Gastrocnemius medialis (tissue), 4 donors: ENCODE measurements around the gene CAMTA1. TPM values are rescaled to one million over a fixed set of nuclear protein-coding genes. Genes with fewer than 3 reads are reported as not detected.

ENCODE experiments used
- ATAC-seq, 2 donors: fragments of 150-250 bp; one replicate each; pipeline ENCODE4 v1.9.1; 2016
- DNase-seq, 2 donors: peaks; one replicate each; pipeline ENCODE4 v3.0.0-alpha.2; 2019
- H3K27ac ChIP-seq, 4 donors: fragments of 200-600 bp; sonication (generic); 1 replicate in 1 of 4; 2 replicates in 3 of 4; pipeline ENCODE4 v1.5.1; 2016 to 2018; ENCODE audit warnings: mild to moderate bottlenecking in 2 of 4, moderate library complexity in 1 of 4
- H3K27me3 ChIP-seq, 3 donors: fragments of 200-600 bp; sonication (generic) in 2 of 3; 1 replicate in 1 of 3; 2 replicates in 2 of 3; pipeline versions ENCODE4 v1.5.1 to v1.6.0; 2016 to 2019; ENCODE audit warnings: mild to moderate bottlenecking in 1 of 3, moderate library complexity in 1 of 3
- H3K36me3 ChIP-seq, 2 donors: fragments of 200-600 bp; sonication (generic) in 1 of 2; one replicate each; pipeline ENCODE4 v1.5.1; 2017 to 2018
- H3K4me1 ChIP-seq, 2 donors: fragments of 200-600 bp; sonication (generic) in 1 of 2; one replicate each; pipeline ENCODE4 v1.5.1; 2016 to 2017; ENCODE audit warnings: mild to moderate bottlenecking in 2 of 2
- H3K4me3 ChIP-seq, 4 donors: fragments of 200-600 bp; sonication (generic) in 3 of 4; 1 replicate in 1 of 4; 2 replicates in 3 of 4; pipeline ENCODE4 v1.5.1; 2016 to 2019; ENCODE audit warnings: mild to moderate bottlenecking in 2 of 4
- H3K9me3 ChIP-seq, 3 donors: fragments of 200-600 bp; sonication (generic) in 2 of 3; 1 replicate in 1 of 3; 2 replicates in 2 of 3; pipeline ENCODE4 v1.5.1; 2016 to 2019
- CTCF ChIP-seq, 5 experiments: fragments of 450-650 bp in 3 of 5; fragments of 200-600 bp in 2 of 5; sonication (generic) in 2 of 5; IDR thresholded peaks in 4 of 5; conservative IDR thresholded peaks in 1 of 5; 1 replicate in 4 of 5; 2 replicates in 1 of 5; pipeline ENCODE4 v1.5.1; 2016 to 2019; ENCODE audit warnings: antibody characterized with exemption in 5 of 5, mild to moderate bottlenecking in 3 of 5, moderate library complexity in 3 of 5
- POLR2A ChIP-seq, 2 donors: fragments of 450-650 bp; IDR thresholded peaks; one replicate each; pipeline ENCODE4 v1.6.1; 2017; ENCODE audit warnings: antibody characterized with exemption in 2 of 2, mild to moderate bottlenecking in 2 of 2, moderate library complexity in 2 of 2
- in situ Hi-C, 4 donors: fragments of 200-750 bp; cut with MboI; loops; one replicate each; pipeline versions ENCODE4 v1.15.0 to v1.8.0; 2017; ENCODE audit warnings: low sequenced_read_pairs in 4 of 4
- intact Hi-C: fragments of 100-400 bp; cut with DNase I; formaldehyde crosslinking; loops from one replicate; pipeline ENCODE4 v1.15.1; 2023; ENCODE audit warnings: low total_unique reads
- total RNA-seq, 4 donors: library from RNA; depleted of rRNA; stranded (reverse); fragments of >200 nt; gene quantifications; one replicate each; pipeline versions ENCODE4 v1.1.0 to v1.2.3, GENCODE V29; 2016

Gene CAMTA1
- total RNA-seq, 4 donors from 2014 or later = 60.5 to 113 (median 70.4) TPM

DNA sequence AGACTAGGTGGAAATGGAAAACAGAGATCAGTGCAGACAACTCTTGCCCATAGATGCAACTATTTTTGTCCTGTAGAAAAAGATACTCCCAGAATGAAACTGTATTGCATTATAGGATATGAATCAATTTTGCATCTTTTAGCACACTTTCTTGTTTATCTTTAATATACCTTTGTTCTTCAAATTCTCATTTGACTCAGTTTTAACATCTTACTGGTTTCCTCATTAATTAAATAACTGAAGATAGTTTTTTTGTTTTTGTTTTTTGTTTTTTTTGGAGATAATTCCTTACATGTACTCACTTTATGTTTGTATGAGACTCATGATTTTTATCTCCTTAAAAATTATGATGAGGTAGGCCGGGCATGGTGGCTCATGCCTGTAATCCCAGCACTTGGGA, 10.9 kb upstream of the CAMTA1 start:
- in situ Hi-C loops = no loop called here
- Histone ChIP-seq H3K27ac (no peak overlapping the region), H3K9me3 (no peaks in the 10 kb centered on the region), H3K4me1 (peaks cover 0 to 4% of the 10 kb centered on the region in 2 donors), H3K4me3 (no peak overlapping the region), H3K36me3 (no peaks in the 10 kb centered on the region), H3K27me3 (no peaks in the 10 kb centered on the region)
- TF ChIP-seq POLR2A (IDR thresholded peaks at IDR 0.05) = no peak
- TF ChIP-seq CTCF (IDR thresholded peaks at IDR 0.05 in 4 of 5, conservative IDR thresholded peaks at IDR 0.05 in 1 of 5) = no peak
- DNase-seq (no peak), ATAC-seq (no peak)
- intact Hi-C loops = no loop called here

- no peak for DNase-seq
- H3K4me3 ChIP-seq = no peak overlapping the region
- H3K36me3 ChIP-seq = no peaks in the 10 kb centered on the region
- H3K4me1 ChIP-seq = peaks cover 0 to 4% of the 10 kb centered on the region in 2 donors
- H3K27me3 ChIP-seq = no peaks in the 10 kb centered on the region
- in situ Hi-C loops (no loop called here), intact Hi-C loops (no loop called here)
- no peak for ATAC-seq
- H3K27ac ChIP-seq = no peak overlapping the region
- TF ChIP-seq POLR2A (IDR thresholded peaks at IDR 0.05) (no peak), CTCF (IDR thresholded peaks at IDR 0.05 in 4 of 5, conservative IDR thresholded peaks at IDR 0.05 in 1 of 5) (no peak)
- no peaks in the 10 kb centered on the region for H3K9me3 ChIP-seq
Measured at GRCh38 chr1:6775261-6776043, 9.8 kb upstream of the CAMTA1 start.

- intact Hi-C loops = no loop called here
- DNase-seq (no peak), ATAC-seq (no peak)
- TF ChIP-seq CTCF (IDR thresholded peaks at IDR 0.05 in 4 of 5, conservative IDR thresholded peaks at IDR 0.05 in 1 of 5) = no peak
- TF ChIP-seq POLR2A (IDR thresholded peaks at IDR 0.05) = no peak
- in situ Hi-C loops = no loop called here
- no peak overlapping the region for H3K27ac ChIP-seq
- peaks cover 0 to under 1% of the 10 kb centered on the region in 2 donors for H3K4me1 ChIP-seq
- H3K9me3 ChIP-seq = no peaks in the 10 kb centered on the region
- H3K4me3 ChIP-seq = no peak overlapping the region
- H3K36me3 ChIP-seq = no peaks in the 10 kb centered on the region
- no peaks in the 10 kb centered on the region for H3K27me3 ChIP-seq
Measured at GRCh38 chr1:6776389-6776788, 8.9 kb upstream of the CAMTA1 start.

DNA sequence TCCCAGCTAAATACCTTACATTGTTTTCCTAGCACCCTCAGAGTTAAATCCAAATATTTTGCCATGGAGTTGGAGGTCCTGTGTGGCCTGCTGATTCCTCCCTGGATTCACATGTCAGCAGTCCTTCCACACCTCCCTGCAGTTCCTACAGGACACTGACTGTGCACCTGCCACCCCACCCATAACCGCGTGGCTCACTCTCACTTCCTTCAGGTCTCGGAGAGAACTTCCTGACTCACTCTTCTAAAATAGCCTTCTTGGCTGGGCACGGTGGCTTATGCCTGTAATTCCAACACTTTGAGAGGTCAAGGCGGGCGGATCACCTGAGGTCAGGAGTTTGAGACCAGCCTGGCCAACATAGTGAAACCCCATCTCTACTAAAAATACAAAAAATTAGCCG, 8.4 kb upstream of the CAMTA1 start:
- in situ Hi-C loops = no loop called here
- no peaks in the 10 kb centered on the region for H3K36me3 ChIP-seq
- H3K27me3 ChIP-seq = no peaks in the 10 kb centered on the region
- TF ChIP-seq POLR2A (IDR thresholded peaks at IDR 0.05) (no peak), CTCF (IDR thresholded peaks at IDR 0.05 in 4 of 5, conservative IDR thresholded peaks at IDR 0.05 in 1 of 5) (no peak)
- DNase-seq (peak in 1 of 2 donors; percentile 53), ATAC-seq (peak; percentile 58 to 76)
- no peaks in the 10 kb centered on the region for H3K4me1 ChIP-seq
- no peak overlapping the region for H3K27ac ChIP-seq
- H3K4me3 ChIP-seq = no peak overlapping the region
- H3K9me3 ChIP-seq = no peaks in the 10 kb centered on the region
- intact Hi-C loops = no loop called here
